Osteocyte (in vitro differentiated cells): ENCODE measurements around the gene MDN1. TPM values are rescaled to one million over a fixed set of nuclear protein-coding genes. Genes with fewer than 3 reads are reported as not detected.
A peak's percentile ranks its signal among the peaks of the same experiment; 100 is the strongest.
"Not testable (repeated sequence)": the region's sequence is repeated elsewhere in the genome, so short reads cannot be mapped to it uniquely, and the experiment has no call there.

Experiments
- DNase-seq: peaks from one replicate; pipeline ENCODE4 v3.0.0; 2021; ENCODE audit warnings: mixed read lengths; ENCODE audit not compliant: unreplicated experiment; ENCODE audit errors: extremely low spot score
- H3K27ac Mint-ChIP-seq: one replicate; pipeline ENCODE4 v1.8.0; 2021; ENCODE audit warnings: mild to moderate bottlenecking, mixed read lengths; ENCODE audit not compliant: unreplicated experiment
- H3K27me3 Mint-ChIP-seq: one replicate; pipeline ENCODE4 v1.8.0; 2021; ENCODE audit warnings: mixed read lengths; ENCODE audit not compliant: unreplicated experiment
- H3K36me3 Mint-ChIP-seq: one replicate; pipeline ENCODE4 v1.8.0; 2021; ENCODE audit warnings: mixed read lengths; ENCODE audit not compliant: unreplicated experiment
- H3K4me1 Mint-ChIP-seq: one replicate; pipeline ENCODE4 v1.8.0; 2021; ENCODE audit warnings: mixed read lengths; ENCODE audit not compliant: unreplicated experiment
- H3K4me3 Mint-ChIP-seq: one replicate; pipeline ENCODE4 v1.8.0; 2021; ENCODE audit warnings: mild to moderate bottlenecking, moderate library complexity, mixed read lengths; ENCODE audit not compliant: unreplicated experiment
- H3K9me3 Mint-ChIP-seq: one replicate; pipeline ENCODE4 v1.8.0; 2021; ENCODE audit warnings: mixed read lengths; ENCODE audit not compliant: unreplicated experiment
- CTCF ChIP-seq: fragments of 200-600 bp; sonication (generic); IDR thresholded peaks from 2 replicates; pipeline ENCODE4 v1.5.0; 2021; ENCODE audit warnings: antibody characterized with exemption, mild to moderate bottlenecking, moderate library complexity
- total RNA-seq: library from RNA; stranded (reverse); gene quantifications from 2 replicates; pipeline ENCODE4 v1.2.1, GENCODE V29; 2021

MDN1 gene
- total RNA-seq, 1 donor from 2014 or later = 30.8 TPM

GRCh38 chr6:89829472-89830169 lies 10.0 kb upstream of the MDN1 start, which contains the start of gene CASP8AP2:
TSS of gene CASP8AP2 (plus strand) at chr6:89829880.
- Mint-ChIP-seq H3K4me1 (peaks cover 13% of the 10 kb centered on the region), H3K36me3 (peaks cover 11% of the 10 kb centered on the region), H3K9me3 (no peaks in the 10 kb centered on the region), H3K27me3 (no peaks in the 10 kb centered on the region), H3K27ac (peak within 1 kb of the TSS; percentile 94), H3K4me3 (peak within 1 kb of the TSS; percentile 99)
- peak; percentile 97 for DNase-seq
- no peak for TF ChIP-seq CTCF

GRCh38 chr6:89828988-89829471 lies 9.4 kb upstream of the MDN1 start:
- no peak for TF ChIP-seq CTCF
- Mint-ChIP-seq H3K27me3 (no peaks in the 10 kb centered on the region), H3K4me3 (peak overlapping the region; percentile 99), H3K4me1 (peaks cover 13% of the 10 kb centered on the region), H3K36me3 (peaks cover 11% of the 10 kb centered on the region), H3K27ac (peak overlapping the region; percentile 94), H3K9me3 (no peaks in the 10 kb centered on the region)
- DNase-seq = no peak

GRCh38 chr6:89828475-89828987 lies 8.9 kb upstream of the MDN1 start:
- Mint-ChIP-seq H3K36me3 (peaks cover 11% of the 10 kb centered on the region), H3K27ac (peak overlapping the region; percentile 94), H3K4me3 (peak overlapping the region; percentile 99), H3K4me1 (peaks cover 13% of the 10 kb centered on the region)
- H3K27me3 Mint-ChIP-seq, DNase-seq, H3K9me3 Mint-ChIP-seq: not testable (repeated sequence)

GRCh38 chr6:89826029-89826528 lies 6.5 kb upstream of the MDN1 start:
- no peak for TF ChIP-seq CTCF
- Mint-ChIP-seq H3K36me3 (no peaks in the 10 kb centered on the region), H3K27ac (no peak overlapping the region), H3K9me3 (no peaks in the 10 kb centered on the region), H3K4me1 (peaks cover 12% of the 10 kb centered on the region), H3K4me3 (no peak overlapping the region), H3K27me3 (no peaks in the 10 kb centered on the region)
- no peak for DNase-seq

GRCh38 chr6:89818977-89819335 lies 638 bp downstream of the MDN1 start:
- no peaks in the 10 kb centered on the region for H3K9me3 Mint-ChIP-seq
- H3K27ac Mint-ChIP-seq = peak overlapping the region; percentile 97
- H3K36me3 Mint-ChIP-seq = no peaks in the 10 kb centered on the region
- peak overlapping the region; percentile 90 for H3K4me3 Mint-ChIP-seq
- no peaks in the 10 kb centered on the region for H3K27me3 Mint-ChIP-seq
- no peak for DNase-seq
- TF ChIP-seq CTCF = no peak
- H3K4me1 Mint-ChIP-seq = peaks cover 23% of the 10 kb centered on the region
